ENCODE measurements around the gene STK32B.

Gene STK32B

GRCh38 chr4:5212255-5213013 lies 161.2 kb downstream of the STK32B start:
- TF ChIP-seq CTCF (conservative IDR thresholded peaks at IDR 0.05; ENCODE audit: low read length) (no peak), EZH2phosphoT487 (IDR thresholded peaks at IDR 0.05; ENCODE audit: borderline replicate concordance) (no peak)
- H3K79me2 ChIP-seq (ENCODE audit: insufficient read depth, low read length) = no peaks in the 10 kb centered on the region
- no peak overlapping the region for H2AFZ ChIP-seq (ENCODE audit: low read length)
- H3K27me3 ChIP-seq (ENCODE audit: insufficient read depth, low read length, poor library complexity, severe bottlenecking) = no peaks in the 10 kb centered on the region
- no peaks in the 10 kb centered on the region for H3K4me1 ChIP-seq (ENCODE audit: insufficient read depth, low read length, poor library complexity, severe bottlenecking)
- H3K4me3 ChIP-seq (ENCODE audit: low read length, poor library complexity, severe bottlenecking) = no peak overlapping the region
- 0 out of 2 replicates have a peak, but pooled peaks cover 7% of the 10 kb centered on the region for H3K9me3 ChIP-seq (ENCODE audit: insufficient read depth, low read depth, low read length)
- no peak overlapping the region for H3K9ac ChIP-seq (ENCODE audit: low read depth, low read length, poor library complexity, severe bottlenecking)
- H3F3A ChIP-seq (ENCODE audit: low read depth) = no peaks in the 10 kb centered on the region
- no peak overlapping the region for H3K4me2 ChIP-seq (ENCODE audit: low read depth, low read length, poor library complexity, severe bottlenecking)
- H3K36me3 ChIP-seq (ENCODE audit: insufficient read depth, low read length) = no peaks in the 10 kb centered on the region
- no peaks in the 10 kb centered on the region for H3K9me2 ChIP-seq (replicated peaks; ENCODE audit: low read depth, low read length)
- H4K20me1 ChIP-seq (ENCODE audit: insufficient read depth, low read length, poor library complexity, severe bottlenecking) = no peaks in the 10 kb centered on the region

- no peaks in the 10 kb centered on the region for H3K9me2 ChIP-seq (replicated peaks; ENCODE audit: low read depth, low read length)
- H3K4me1 ChIP-seq (ENCODE audit: insufficient read depth, low read length, poor library complexity, severe bottlenecking) = no peaks in the 10 kb centered on the region
- H2AFZ ChIP-seq (ENCODE audit: low read length) = no peak overlapping the region
- H3K4me3 ChIP-seq (ENCODE audit: low read length, poor library complexity, severe bottlenecking) = no peak overlapping the region
- 0 out of 2 replicates have a peak, but pooled peaks cover 7% of the 10 kb centered on the region for H3K9me3 ChIP-seq (ENCODE audit: insufficient read depth, low read depth, low read length)
- H3K36me3 ChIP-seq (ENCODE audit: insufficient read depth, low read length) = no peaks in the 10 kb centered on the region
- no peak overlapping the region for H3K9ac ChIP-seq (ENCODE audit: low read depth, low read length, poor library complexity, severe bottlenecking)
- H3K79me2 ChIP-seq (ENCODE audit: insufficient read depth, low read length) = no peaks in the 10 kb centered on the region
- no peaks in the 10 kb centered on the region for H3F3A ChIP-seq (ENCODE audit: low read depth)
- H4K20me1 ChIP-seq (ENCODE audit: insufficient read depth, low read length, poor library complexity, severe bottlenecking) = no peaks in the 10 kb centered on the region
- H3K4me2 ChIP-seq (ENCODE audit: low read depth, low read length, poor library complexity, severe bottlenecking) = no peak overlapping the region
- TF ChIP-seq CTCF (conservative IDR thresholded peaks at IDR 0.05; ENCODE audit: low read length) (no peak), EZH2phosphoT487 (IDR thresholded peaks at IDR 0.05; ENCODE audit: borderline replicate concordance) (no peak)
- no peaks in the 10 kb centered on the region for H3K27me3 ChIP-seq (ENCODE audit: insufficient read depth, low read length, poor library complexity, severe bottlenecking)
Observed at GRCh38 chr4:5213087-5213595, 161.9 kb downstream of the STK32B start.

GRCh38 chr4:5215321-5215720 lies 164.0 kb downstream of the STK32B start:
- Histone ChIP-seq H3K27me3 (ENCODE audit: insufficient read depth, low read length, poor library complexity, severe bottlenecking) (no peaks in the 10 kb centered on the region), H3K9ac (ENCODE audit: low read depth, low read length, poor library complexity, severe bottlenecking) (no peak overlapping the region), H3K79me2 (ENCODE audit: insufficient read depth, low read length) (no peaks in the 10 kb centered on the region), H3K9me2 (replicated peaks; ENCODE audit: low read depth, low read length) (no peaks in the 10 kb centered on the region), H3F3A (ENCODE audit: low read depth) (no peaks in the 10 kb centered on the region), H3K4me2 (ENCODE audit: low read depth, low read length, poor library complexity, severe bottlenecking) (no peak overlapping the region), H3K4me3 (ENCODE audit: low read length, poor library complexity, severe bottlenecking) (no peak overlapping the region), H3K9me3 (ENCODE audit: insufficient read depth, low read depth, low read length) (0 out of 2 replicates have a peak, but pooled peaks cover 7% of the 10 kb centered on the region), H3K36me3 (ENCODE audit: insufficient read depth, low read length) (no peaks in the 10 kb centered on the region), H3K4me1 (ENCODE audit: insufficient read depth, low read length, poor library complexity, severe bottlenecking) (no peaks in the 10 kb centered on the region), H4K20me1 (ENCODE audit: insufficient read depth, low read length, poor library complexity, severe bottlenecking) (no peaks in the 10 kb centered on the region), H2AFZ (ENCODE audit: low read length) (no peak overlapping the region)
- TF ChIP-seq CTCF (conservative IDR thresholded peaks at IDR 0.05; ENCODE audit: low read length) (no peak), EZH2phosphoT487 (IDR thresholded peaks at IDR 0.05; ENCODE audit: borderline replicate concordance) (no peak)

Measured in Loucy (cell line).